ENCODE data around the gene SCAMP1.
"Not testable (repeated sequence)": the region's sequence is repeated elsewhere in the genome, so short reads cannot be mapped to it uniquely, and the experiment has no call there.

SCAMP1 gene

DNA sequence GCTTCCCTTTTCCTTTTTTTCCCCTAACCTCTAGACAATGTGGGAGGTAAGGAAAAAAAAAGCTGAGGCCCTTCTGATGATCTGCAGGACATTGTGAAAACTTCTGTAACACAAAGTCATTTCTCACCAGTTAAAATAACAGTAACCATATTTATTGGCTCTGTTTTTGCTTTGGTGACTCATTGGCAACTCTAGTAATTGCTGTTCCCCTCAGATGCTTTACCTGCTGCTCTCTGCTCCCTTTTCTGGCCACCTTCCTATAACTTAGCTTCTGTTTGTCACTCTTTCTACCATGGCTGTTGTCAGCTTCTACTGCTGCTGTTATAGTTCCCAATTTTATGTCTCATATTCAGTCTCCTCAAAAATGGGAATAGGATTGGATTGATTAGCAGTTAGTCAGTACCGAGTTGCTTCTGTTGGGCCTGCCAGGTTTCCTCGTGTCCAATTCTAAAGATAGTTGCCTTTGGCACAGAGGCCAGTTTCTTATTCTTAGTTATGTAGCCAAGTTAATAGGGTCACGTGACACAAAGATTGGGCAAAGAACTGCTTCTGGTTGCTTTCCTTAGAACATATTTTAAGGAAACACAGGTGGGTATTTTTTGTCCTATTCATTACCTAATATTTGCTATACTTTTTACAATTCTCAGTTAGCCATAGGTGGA, 16.8 kb downstream of the SCAMP1 start:
- H3K4me3 ChIP-seq (ENCODE audit: insufficient read depth in 1 of 2, low read depth in 1 of 2, low read length in 2 of 2) = peak overlapping the region in 1 of 2 experiments; percentile 49
- no peak overlapping the region for H3K23ac ChIP-seq (ENCODE audit: low read length in 2 of 2)
- H3K9me3 ChIP-seq (ENCODE audit: control insufficient read depth, low read length) = no peaks in the 10 kb centered on the region
- DNase-seq = no peak
- H2BK120ac ChIP-seq (ENCODE audit: low read depth, low read length) = no peak overlapping the region
- H3K18ac ChIP-seq (ENCODE audit: low read depth in 1 of 2, low read length in 2 of 2) = no peak overlapping the region
- H3K4me1 ChIP-seq (ENCODE audit: control insufficient read depth, insufficient read depth, low read depth, low read length) = no peaks in the 10 kb centered on the region
- H3K4me2 ChIP-seq (ENCODE audit: low read length, poor library complexity, severe bottlenecking) = no peak overlapping the region
- H3K27me3 ChIP-seq (ENCODE audit: control insufficient read depth in 1 of 2, insufficient read depth in 1 of 2, low read length in 2 of 2) = no peaks in the 10 kb centered on the region
- no peak overlapping the region for H2BK12ac ChIP-seq (ENCODE audit: low read length in 2 of 2)
- WGBS = 92% methylated on average over 2 of the region's 3 CpGs
- H2BK15ac ChIP-seq (ENCODE audit: low read depth, poor library complexity, severe bottlenecking) = no peak overlapping the region
- H2BK5ac ChIP-seq (ENCODE audit: low read depth, low read length, poor library complexity, severe bottlenecking) = no peak overlapping the region
- peaks cover 12% of the 10 kb centered on the region for H3K79me1 ChIP-seq (replicated peaks; ENCODE audit: low read length, poor library complexity, severe bottlenecking)
- no peak overlapping the region for H3K4ac ChIP-seq (ENCODE audit: low read depth in 1 of 2, low read length in 2 of 2)
- H4K8ac ChIP-seq (ENCODE audit: low read length) = no peak overlapping the region
- no peak overlapping the region for H3K27ac ChIP-seq (ENCODE audit: low read length, poor library complexity, severe bottlenecking)
- peak overlapping the region; percentile 73 for H3K9ac ChIP-seq (ENCODE audit: low read length)
- H3K36me3 ChIP-seq (ENCODE audit: control insufficient read depth in 1 of 2, insufficient read depth in 2 of 2, low read depth in 1 of 2, low read length in 2 of 2) = peaks cover 0 to 2% of the 10 kb centered on the region in 2 experiments
- no peak overlapping the region for H4K91ac ChIP-seq (ENCODE audit: low read length)
- no peak overlapping the region for H2AFZ ChIP-seq (ENCODE audit: low read depth, low read length)
- no peak overlapping the region for H3K14ac ChIP-seq (ENCODE audit: low read length in 2 of 2)
- H2AK5ac ChIP-seq (ENCODE audit: low read length, severe bottlenecking) = no peak overlapping the region

DNA sequence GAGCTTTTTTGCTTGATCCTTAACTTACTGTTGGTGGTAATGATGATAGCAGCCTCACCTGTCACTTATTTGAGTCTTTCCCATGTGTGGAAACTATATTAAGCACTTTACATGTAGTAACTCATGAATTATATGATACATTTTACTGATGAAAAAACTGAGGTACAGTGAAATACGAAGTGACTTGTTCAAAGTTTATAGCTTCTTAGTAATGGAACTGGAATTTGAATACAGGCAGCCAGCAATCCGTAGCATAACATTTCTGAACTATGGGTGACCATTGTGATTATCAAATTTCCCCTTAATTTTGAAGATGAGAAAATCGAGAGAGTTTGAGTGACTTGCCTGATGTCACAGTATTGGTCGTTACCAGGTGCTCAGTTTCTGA, 17.3 kb downstream of the SCAMP1 start:
- Histone ChIP-seq H3K14ac (ENCODE audit: low read length in 2 of 2) (no peak overlapping the region), H2BK15ac (ENCODE audit: low read depth, poor library complexity, severe bottlenecking) (no peak overlapping the region), H3K36me3 (ENCODE audit: control insufficient read depth in 1 of 2, insufficient read depth in 2 of 2, low read depth in 1 of 2, low read length in 2 of 2) (peaks cover 0 to 2% of the 10 kb centered on the region in 2 experiments), H2BK5ac (ENCODE audit: low read depth, low read length, poor library complexity, severe bottlenecking) (no peak overlapping the region), H4K91ac (ENCODE audit: low read length) (no peak overlapping the region), H3K27ac (ENCODE audit: low read length, poor library complexity, severe bottlenecking) (no peak overlapping the region), H3K79me1 (replicated peaks; ENCODE audit: low read length, poor library complexity, severe bottlenecking) (peaks cover 13% of the 10 kb centered on the region), H3K27me3 (ENCODE audit: control insufficient read depth in 1 of 2, insufficient read depth in 1 of 2, low read length in 2 of 2) (no peaks in the 10 kb centered on the region), H2BK120ac (ENCODE audit: low read depth, low read length) (no peak overlapping the region), H3K4me3 (ENCODE audit: insufficient read depth in 1 of 2, low read depth in 1 of 2, low read length in 2 of 2) (peak overlapping the region in 1 of 2 experiments; percentile 3), H3K9me3 (ENCODE audit: control insufficient read depth, low read length) (no peaks in the 10 kb centered on the region), H3K9ac (ENCODE audit: low read length) (peak overlapping the region; percentile 73), H4K8ac (ENCODE audit: low read length) (no peak overlapping the region), H2AFZ (ENCODE audit: low read depth, low read length) (no peak overlapping the region), H3K18ac (ENCODE audit: low read depth in 1 of 2, low read length in 2 of 2) (no peak overlapping the region), H3K23ac (ENCODE audit: low read length in 2 of 2) (no peak overlapping the region), H3K4ac (ENCODE audit: low read depth in 1 of 2, low read length in 2 of 2) (no peak overlapping the region), H3K4me1 (ENCODE audit: control insufficient read depth, insufficient read depth, low read depth, low read length) (no peaks in the 10 kb centered on the region), H2BK12ac (ENCODE audit: low read length in 2 of 2) (no peak overlapping the region), H3K4me2 (ENCODE audit: low read length, poor library complexity, severe bottlenecking) (no peak overlapping the region), H2AK5ac (ENCODE audit: low read length, severe bottlenecking) (no peak overlapping the region)
- DNase-seq = no peak
- WGBS = 87% methylated on average over 4 of the region's 4 CpGs

DNA sequence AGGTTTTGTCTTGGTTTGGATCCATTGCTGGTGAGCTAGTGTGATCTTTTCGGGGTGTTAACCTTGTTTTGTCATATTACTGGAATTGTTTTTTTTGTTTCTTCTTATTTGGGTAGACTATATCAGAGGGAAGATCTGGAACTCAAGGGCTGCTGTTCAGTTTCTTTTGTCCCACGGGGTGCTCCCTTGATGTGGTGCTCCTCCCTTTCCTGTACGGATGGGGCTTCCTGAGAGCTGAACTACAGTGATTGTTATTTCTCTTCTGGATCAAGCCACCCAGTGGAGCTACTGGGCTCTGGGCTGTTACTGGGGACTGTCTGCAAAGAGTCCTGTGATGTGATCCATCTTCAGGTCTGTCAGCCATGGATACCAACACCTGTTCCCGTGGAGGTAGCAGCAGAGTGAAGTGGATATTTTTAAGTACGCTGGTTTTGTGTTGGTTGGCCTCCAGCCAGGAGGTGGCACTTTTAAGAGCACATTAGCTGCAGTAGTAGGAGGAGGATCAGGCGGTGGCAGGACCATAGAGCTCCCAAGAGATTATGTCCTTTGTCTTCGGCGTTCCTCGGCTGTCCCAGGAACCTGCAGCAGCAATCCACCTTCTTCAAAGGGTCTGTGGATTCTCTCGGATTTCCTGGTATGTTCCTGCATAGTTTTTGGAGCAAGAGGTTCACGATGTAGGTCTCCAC, 27.2 kb downstream of the SCAMP1 start:
- Histone ChIP-seq H3K23ac (ENCODE audit: low read length in 2 of 2) (no peak overlapping the region), H2AFZ (ENCODE audit: low read depth, low read length) (no peak overlapping the region)

DNA sequence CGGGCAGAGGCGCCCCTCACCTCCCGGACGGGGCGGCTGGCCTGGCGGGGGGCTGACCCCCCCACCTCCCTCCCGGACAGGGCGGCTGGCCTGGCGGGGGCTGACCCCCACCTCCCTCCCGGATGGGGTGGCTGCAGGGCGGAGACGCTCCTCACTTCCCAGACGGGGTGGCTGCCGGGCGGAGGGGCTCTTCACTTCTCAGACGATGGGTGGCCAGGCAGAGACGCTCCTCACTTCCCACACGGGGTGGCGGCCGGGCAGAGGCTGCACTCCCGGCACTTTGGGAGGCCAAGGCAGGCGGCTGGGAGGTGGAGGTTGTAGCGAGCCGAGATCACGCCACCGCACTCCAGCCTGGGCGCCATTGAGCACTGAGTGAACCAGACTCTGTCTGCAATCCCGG, 30.9 kb downstream of the SCAMP1 start:
- H3K4me3 ChIP-seq (ENCODE audit: insufficient read depth in 1 of 2, low read depth in 1 of 2, low read length in 2 of 2); H3K27me3 ChIP-seq (ENCODE audit: control insufficient read depth in 1 of 2, insufficient read depth in 1 of 2, low read length in 2 of 2); H2BK12ac ChIP-seq (ENCODE audit: low read length in 2 of 2); H3K9me3 ChIP-seq (ENCODE audit: control insufficient read depth, low read length); H2BK120ac ChIP-seq (ENCODE audit: low read depth, low read length); H2BK15ac ChIP-seq (ENCODE audit: low read depth, poor library complexity, severe bottlenecking); H3K4ac ChIP-seq (ENCODE audit: low read depth in 1 of 2, low read length in 2 of 2); DNase-seq; H3K23ac ChIP-seq (ENCODE audit: low read length in 2 of 2); H4K91ac ChIP-seq (ENCODE audit: low read length); H3K14ac ChIP-seq (ENCODE audit: low read length in 2 of 2); H3K18ac ChIP-seq (ENCODE audit: low read depth in 1 of 2, low read length in 2 of 2); H2AK5ac ChIP-seq (ENCODE audit: low read length, severe bottlenecking); H3K4me2 ChIP-seq (ENCODE audit: low read length, poor library complexity, severe bottlenecking); H2BK5ac ChIP-seq (ENCODE audit: low read depth, low read length, poor library complexity, severe bottlenecking); H4K8ac ChIP-seq (ENCODE audit: low read length); H3K27ac ChIP-seq (ENCODE audit: low read length, poor library complexity, severe bottlenecking); H2AFZ ChIP-seq (ENCODE audit: low read depth, low read length); H3K9ac ChIP-seq (ENCODE audit: low read length); H3K4me1 ChIP-seq (ENCODE audit: control insufficient read depth, insufficient read depth, low read depth, low read length): not testable (repeated sequence)
- Histone ChIP-seq H3K36me3 (ENCODE audit: control insufficient read depth in 1 of 2, insufficient read depth in 2 of 2, low read depth in 1 of 2, low read length in 2 of 2) (peaks cover 0 to 20% of the 10 kb centered on the region in 2 experiments), H3K79me1 (replicated peaks; ENCODE audit: low read length, poor library complexity, severe bottlenecking) (peaks cover 15% of the 10 kb centered on the region)
- WGBS = 98% methylated on average over 19 of the region's 28 CpGs

More for the DNA sequence above, 27.2 kb downstream of the SCAMP1 start:
- H3K9ac ChIP-seq (ENCODE audit: low read length) = no peak overlapping the region
- H3K4ac ChIP-seq (ENCODE audit: low read depth in 1 of 2, low read length in 2 of 2) = no peak overlapping the region
- no peak overlapping the region for H4K91ac ChIP-seq (ENCODE audit: low read length)
- no peak overlapping the region for H2AK5ac ChIP-seq (ENCODE audit: low read length, severe bottlenecking)
- no peak overlapping the region for H3K4me3 ChIP-seq (ENCODE audit: insufficient read depth in 1 of 2, low read depth in 1 of 2, low read length in 2 of 2)
- peaks cover 2% of the 10 kb centered on the region for H3K9me3 ChIP-seq (ENCODE audit: control insufficient read depth, low read length)
- no peak overlapping the region for H3K4me2 ChIP-seq (ENCODE audit: low read length, poor library complexity, severe bottlenecking)
- no peak overlapping the region for H2BK5ac ChIP-seq (ENCODE audit: low read depth, low read length, poor library complexity, severe bottlenecking)
- H3K36me3 ChIP-seq (ENCODE audit: control insufficient read depth in 1 of 2, insufficient read depth in 2 of 2, low read depth in 1 of 2, low read length in 2 of 2) = peaks cover 0 to 11% of the 10 kb centered on the region in 2 experiments
- H3K14ac ChIP-seq (ENCODE audit: low read length in 2 of 2) = no peak overlapping the region
- H3K27ac ChIP-seq (ENCODE audit: low read length, poor library complexity, severe bottlenecking) = no peak overlapping the region
- H3K18ac ChIP-seq (ENCODE audit: low read depth in 1 of 2, low read length in 2 of 2) = no peak overlapping the region
- H2BK15ac ChIP-seq (ENCODE audit: low read depth, poor library complexity, severe bottlenecking) = no peak overlapping the region
- peaks cover 12% of the 10 kb centered on the region for H3K79me1 ChIP-seq (replicated peaks; ENCODE audit: low read length, poor library complexity, severe bottlenecking)
- no peaks in the 10 kb centered on the region for H3K4me1 ChIP-seq (ENCODE audit: control insufficient read depth, insufficient read depth, low read depth, low read length)
- no peak overlapping the region for H4K8ac ChIP-seq (ENCODE audit: low read length)
- H2BK12ac ChIP-seq (ENCODE audit: low read length in 2 of 2) = no peak overlapping the region
- no peaks in the 10 kb centered on the region for H3K27me3 ChIP-seq (ENCODE audit: control insufficient read depth in 1 of 2, insufficient read depth in 1 of 2, low read length in 2 of 2)
- no peak for DNase-seq
- WGBS = 94% methylated on average over 11 of the region's 11 CpGs
- no peak overlapping the region for H2BK120ac ChIP-seq (ENCODE audit: low read depth, low read length)

Data from mesenchymal stem cell (in vitro differentiated cells and primary cell).